H1 (cell line): ENCODE measurements around the gene GALNT18. TPM values are rescaled to one million over a fixed set of nuclear protein-coding genes. Genes with fewer than 3 reads are reported as not detected.

ENCODE experiments used
- CHD7 ChIP-seq: fragments of 300-600 bp; sonication (generic); IDR thresholded peaks from 2 replicates; pipeline ENCODE4 v1.7.1; 2012; ENCODE audit warnings: low read length, moderate library complexity, mild to moderate bottlenecking, inconsistent platforms; ENCODE audit not compliant: insufficient replicate concordance
- polyA plus RNA-seq, 7 experiments: library from polyadenylated mRNA; depleted of rRNA in 3 of 7; stranded (reverse) in 5 of 7; unstranded in 2 of 7; fragments of >200 nt in 5 of 7; fragments of 200-250 nt in 2 of 7; gene quantifications; 1 replicate in 5 of 7; 2 replicates in 1 of 7; 4 replicates in 1 of 7; pipeline versions ENCODE4 v1.2.1 to v1.2.3, GENCODE V29; 2011 to 2013; ENCODE audit warnings: missing spikeins in 2 of 7, mixed read lengths in 2 of 7
- total RNA-seq: library from RNA; stranded (reverse); fragmentation: NEBNext Ultra II Directional; extraction: Animal tissue kit (Norgen Biotek cat#: 25700); gene quantifications from 2 replicates; pipeline ENCODE4 v1.2.1, GENCODE V29; 2021

GALNT18 gene
- total and polyA plus RNA-seq, 2 of the 8 experiments (the other 6 are each of a cell fraction or from before 2014, with no cell fraction given): 6.0 to 9.4 TPM

- TF ChIP-seq CHD7: no peak
Measured at GRCh38 chr11:11444804-11445131, 177.0 kb downstream of the GALNT18 start (continued).
